OCI-LY7 (cell line): ENCODE results near the gene C6orf89. TPM values are rescaled to one million over a fixed set of nuclear protein-coding genes. Genes with fewer than 3 reads are reported as not detected.

ENCODE experiments used
- BruUV-seq: library from RNA; stranded (reverse); fragments of 400-500 nt; replicated peaks from 2 replicates; lab custom pipeline; 2021; lab: Mats Ljungman, UMichigan
- CTCF ChIA-PET: fragments of 300-600 bp; sonication (Branson Sonifier 250); formaldehyde crosslinking; loops from one replicate; lab custom pipeline; 2022; ENCODE audit warnings: antibody characterized with exemption; ENCODE audit not compliant: unreplicated experiment; lab: Charles Lee
- POLR2A ChIA-PET: fragments of 300-600 bp; sonication (Branson Sonifier 250); formaldehyde crosslinking; loops from one replicate; lab custom pipeline; 2022; ENCODE audit warnings: antibody characterized with exemption; lab: Charles Lee
- DNase-seq: peaks from one replicate; pipeline ENCODE4 v3.0.0-alpha.2; 2015; ENCODE audit warnings: low spot score
- H2AFZ ChIP-seq: fragments of 200-600 bp; sonication (generic), shearing (Covaris generic); 2 replicates; pipeline ENCODE4 v1.6.1; 2014; ENCODE audit warnings: mild to moderate bottlenecking, antibody characterized with exemption, low read length, moderate library complexity
- H3K27ac ChIP-seq: fragments of 200-600 bp; sonication (generic); 2 replicates; pipeline ENCODE4 v1.5.1; 2014; ENCODE audit warnings: mixed run types, low read depth, mild to moderate bottlenecking, moderate library complexity, low read length, inconsistent platforms; ENCODE audit not compliant: poor library complexity, severe bottlenecking
- H3K36me3 ChIP-seq: fragments of 200-600 bp; sonication (generic); 2 replicates; pipeline ENCODE4 v1.6.1; 2014; ENCODE audit warnings: mild to moderate bottlenecking, antibody characterized with exemption, low read length, moderate library complexity, mixed read lengths; ENCODE audit not compliant: insufficient read depth
- H3K4me1 ChIP-seq: fragments of 200-600 bp; sonication (generic); 2 replicates; pipeline ENCODE4 v1.5.1; 2014; ENCODE audit warnings: mild to moderate bottlenecking, low read length; ENCODE audit not compliant: insufficient read depth, poor library complexity, severe bottlenecking
- H3K4me2 ChIP-seq: fragments of 200-600 bp; sonication (generic); 2 replicates; pipeline ENCODE4 v1.6.1; 2014; ENCODE audit warnings: mild to moderate bottlenecking, low read length
- H3K4me3 ChIP-seq: fragments of 200-600 bp; sonication (generic); 2 replicates; pipeline ENCODE4 v1.5.1; 2014; ENCODE audit warnings: mild to moderate bottlenecking, low read depth, low read length; ENCODE audit not compliant: poor library complexity, severe bottlenecking
- H3K79me2 ChIP-seq: fragments of 200-600 bp; sonication (generic); 2 replicates; pipeline ENCODE4 v1.6.1; 2016; ENCODE audit warnings: low read depth, mild to moderate bottlenecking, low read length, moderate library complexity, mixed read lengths; ENCODE audit not compliant: insufficient read depth
- H3K9me2 ChIP-seq: fragments of 200-600 bp; sonication (generic); 2 replicates; pipeline ENCODE4 v1.6.1; 2016; ENCODE audit warnings: mild to moderate bottlenecking, low read length, mixed read lengths; ENCODE audit not compliant: insufficient read depth
- H3K9me3 ChIP-seq: fragments of 200-600 bp; sonication (generic); 2 replicates; pipeline ENCODE4 v1.6.1; 2014; ENCODE audit warnings: mild to moderate bottlenecking, mixed run types, low read length, mixed read lengths
- H4K20me1 ChIP-seq: fragments of 200-600 bp; sonication (generic); 2 replicates; pipeline ENCODE4 v1.6.1; 2014; ENCODE audit warnings: mild to moderate bottlenecking, antibody characterized with exemption, low read length, moderate library complexity, mixed read lengths; ENCODE audit not compliant: insufficient read depth
- CTCF ChIP-seq: fragments of 200-600 bp; sonication (generic); conservative IDR thresholded peaks from 2 replicates; pipeline ENCODE4 v1.5.1; 2014; ENCODE audit warnings: mild to moderate bottlenecking, antibody characterized with exemption, low read length, moderate library complexity, mixed read lengths
- EZH2phosphoT487 ChIP-seq: fragments of 200-600 bp; sonication (generic); IDR thresholded peaks from 2 replicates; pipeline ENCODE4 v1.6.1; 2018; ENCODE audit warnings: low read depth, borderline replicate concordance, mild to moderate bottlenecking, mixed run types, antibody characterized with exemption, low read length, moderate library complexity, mixed read lengths
- intact Hi-C: fragments of 100-400 bp; cut with micrococcal nuclease; formaldehyde crosslinking; loops from one replicate; pipeline ENCODE4 v1.10.0; 2022; ENCODE audit not compliant: unreplicated experiment
- total RNA-seq, 2 experiments: library from RNA; depleted of rRNA in 1 of 2; stranded (reverse); fragments of >200 nt in 1 of 2; shearing (Covaris generic) in 1 of 2; gene quantifications; 2 replicates each; pipeline ENCODE4 v1.2.3, GENCODE V29; 2014 to 2022

The C6orf89 gene
- total RNA-seq, 2 experiments from 2014 or later = 20.1 to 25.7 TPM

- Histone ChIP-seq H3K79me2 (no peaks in the 10 kb centered on the region), H4K20me1 (no peaks in the 10 kb centered on the region), H3K4me1 (no peaks in the 10 kb centered on the region), H2AFZ (no peak overlapping the region), H3K9me2 (no peaks in the 10 kb centered on the region), H3K36me3 (0 out of 2 replicates have a peak, but pooled peaks cover 4% of the 10 kb centered on the region), H3K4me2 (no peak overlapping the region), H3K4me3 (no peak overlapping the region), H3K9me3 (no peaks in the 10 kb centered on the region), H3K27ac (no peak overlapping the region)
- POLR2A ChIA-PET = interaction anchor here (0.6 kb wide), 1 partner anchor 9 kb away, joined by 4 read pairs; no protein-coding TSS in a partner anchor
- CTCF ChIA-PET = no interaction called here
- intact Hi-C loops = no loop called here
- BruUV-seq = no TSS peak
- DNase-seq = no peak
- TF ChIP-seq CTCF = no peak
- no peak for TF ChIP-seq EZH2phosphoT487
Measured at GRCh38 chr6:36927691-36928546, 42.2 kb downstream of the C6orf89 start.

GRCh38 chr6:36928547-36928918 is 42.8 kb downstream of the C6orf89 start:
- H3K27ac ChIP-seq = no peak overlapping the region
- no peaks in the 10 kb centered on the region for H3K4me1 ChIP-seq
- DNase-seq = no peak
- H3K4me2 ChIP-seq = no peak overlapping the region
- no peak overlapping the region for H3K4me3 ChIP-seq
- no peaks in the 10 kb centered on the region for H3K9me3 ChIP-seq
- POLR2A ChIA-PET = no interaction called here
- TF ChIP-seq CTCF = no peak
- TF ChIP-seq EZH2phosphoT487 = no peak
- BruUV-seq = no TSS peak
- intact Hi-C loops = no loop called here
- CTCF ChIA-PET = no interaction called here
- H3K9me2 ChIP-seq = no peaks in the 10 kb centered on the region
- H3K36me3 ChIP-seq = 0 out of 2 replicates have a peak, but pooled peaks cover 1% of the 10 kb centered on the region
- no peaks in the 10 kb centered on the region for H3K79me2 ChIP-seq
- no peak overlapping the region for H2AFZ ChIP-seq
- H4K20me1 ChIP-seq = no peaks in the 10 kb centered on the region

GRCh38 chr6:36929152-36929551 is 43.4 kb downstream of the C6orf89 start:
- TF ChIP-seq EZH2phosphoT487 = no peak
- no peak for TF ChIP-seq CTCF
- intact Hi-C loops = no loop called here
- Histone ChIP-seq H3K79me2 (no peaks in the 10 kb centered on the region), H3K9me3 (no peaks in the 10 kb centered on the region), H4K20me1 (no peaks in the 10 kb centered on the region), H3K9me2 (no peaks in the 10 kb centered on the region), H3K4me3 (no peak overlapping the region), H2AFZ (no peak overlapping the region), H3K4me2 (no peak overlapping the region), H3K4me1 (no peaks in the 10 kb centered on the region), H3K27ac (no peak overlapping the region), H3K36me3 (no peaks in the 10 kb centered on the region)
- BruUV-seq = no TSS peak
- CTCF ChIA-PET = no interaction called here
- POLR2A ChIA-PET = no interaction called here
- no peak for DNase-seq
